ENCODE measurements around the gene ID2.

DNA sequence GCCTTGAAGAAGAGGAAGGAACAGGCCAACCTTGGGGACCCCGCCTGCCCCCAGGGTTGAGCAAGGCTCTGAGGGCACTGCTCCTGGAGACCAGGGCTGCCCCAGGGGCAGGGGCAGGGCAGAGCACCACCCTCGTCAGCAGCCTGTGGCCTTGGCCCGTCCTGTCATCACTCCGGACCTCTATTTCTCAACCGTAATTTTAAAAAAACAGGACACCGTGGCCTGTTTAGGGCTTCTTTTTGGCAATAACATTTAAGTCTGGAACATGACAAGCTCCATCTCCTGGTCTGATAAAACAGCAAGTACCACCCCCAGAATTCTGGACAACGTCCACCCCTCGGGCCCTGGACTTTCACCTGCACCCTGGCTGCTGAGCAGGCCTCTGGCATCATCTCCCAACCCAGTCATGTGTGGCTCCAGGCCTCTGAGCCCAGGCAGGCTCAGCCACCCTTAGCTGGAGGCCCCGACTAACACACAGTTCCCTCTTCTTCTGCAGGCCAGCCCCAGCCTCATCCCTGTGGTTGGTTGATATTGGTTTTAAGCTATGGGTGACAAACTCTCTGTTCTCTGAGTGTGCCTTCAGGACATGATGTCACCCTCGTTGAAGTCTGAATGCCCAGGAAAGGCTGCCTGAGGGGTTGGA, 22.6 kb upstream of the ID2 start:
- TF ChIP-seq CTCF (IDR thresholded peaks at IDR 0.05; ENCODE audit: poor library complexity) (no peak), EZH2 (IDR thresholded peaks at IDR 0.05; ENCODE audit: borderline replicate concordance) (no peak)
